ENCODE results near the gene KCNK6.

Gene KCNK6

DNA sequence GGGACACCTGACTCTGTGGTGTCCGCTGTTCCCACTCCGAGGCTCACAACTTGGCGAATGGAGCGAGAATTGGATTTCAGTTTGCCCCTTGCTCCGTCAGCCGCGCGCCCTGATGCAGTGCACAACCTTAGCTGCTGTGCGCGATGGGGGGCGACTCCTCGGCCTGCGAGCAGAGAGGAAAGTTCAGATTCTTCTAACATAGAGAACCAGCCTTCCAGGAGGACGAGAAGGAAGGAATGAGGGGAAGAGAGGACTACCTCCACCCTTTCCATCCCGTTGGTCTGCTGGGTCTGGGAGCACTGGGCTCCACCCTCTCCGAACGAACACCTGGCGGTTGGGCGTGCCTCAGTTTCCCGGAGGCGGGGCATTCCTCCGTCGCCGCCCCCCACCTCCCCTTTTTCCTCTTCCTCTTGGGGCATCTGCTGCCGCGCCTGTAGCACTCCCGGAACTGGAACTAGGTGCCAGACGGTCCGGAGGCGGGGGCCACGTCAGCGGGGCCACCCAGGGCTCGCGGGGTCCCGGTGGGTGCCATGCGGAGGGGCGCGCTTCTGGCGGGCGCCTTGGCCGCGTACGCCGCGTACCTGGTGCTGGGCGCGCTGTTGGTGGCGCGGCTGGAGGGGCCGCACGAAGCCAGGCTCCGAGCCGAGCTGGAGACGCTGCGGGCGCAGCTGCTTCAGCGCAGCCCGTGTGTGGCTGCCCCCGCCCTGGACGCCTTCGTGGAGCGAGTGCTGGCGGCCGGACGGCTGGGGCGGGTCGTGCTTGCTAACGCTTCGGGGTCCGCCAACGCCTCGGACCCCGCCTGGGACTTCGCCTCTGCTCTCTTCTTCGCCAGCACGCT, at the start of gene KCNK6:
Gene KCNK6, plus strand, starts transcription at position 425 of the 838 bp plus-strand sequence. Its CDS starts 106 bp downstream, at position 531.
- peak; percentile 84 for DNase-seq

DNA sequence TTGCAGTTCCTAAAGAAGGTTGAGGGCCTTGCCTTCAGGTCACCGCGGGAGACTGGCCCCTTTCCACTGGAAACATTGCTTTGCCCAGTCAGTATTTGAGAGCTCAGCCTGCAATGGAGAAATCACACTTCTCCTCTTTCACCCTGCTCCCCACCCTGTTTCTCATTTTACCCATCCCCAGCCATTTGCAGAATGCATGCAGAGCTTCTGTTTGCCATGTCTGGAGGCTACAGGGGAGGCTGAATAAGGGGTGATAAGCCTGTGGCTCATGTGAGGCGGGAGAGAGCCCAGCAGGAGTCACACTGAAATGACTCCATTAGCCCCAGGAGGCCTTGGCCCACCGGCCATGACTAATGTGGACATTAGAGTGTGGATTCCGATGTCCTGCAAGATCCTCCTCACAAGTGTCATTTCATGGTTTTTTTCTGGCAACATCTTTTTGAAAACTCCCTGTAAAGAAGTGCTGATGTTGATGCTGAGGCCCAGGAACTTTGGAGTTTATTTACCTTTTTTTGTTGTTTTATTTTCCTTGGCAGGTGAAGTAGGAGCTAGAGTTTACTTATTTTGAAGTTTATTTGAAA, 49.0 kb upstream of the KCNK6 start:
- DNase-seq: no peak

DNA sequence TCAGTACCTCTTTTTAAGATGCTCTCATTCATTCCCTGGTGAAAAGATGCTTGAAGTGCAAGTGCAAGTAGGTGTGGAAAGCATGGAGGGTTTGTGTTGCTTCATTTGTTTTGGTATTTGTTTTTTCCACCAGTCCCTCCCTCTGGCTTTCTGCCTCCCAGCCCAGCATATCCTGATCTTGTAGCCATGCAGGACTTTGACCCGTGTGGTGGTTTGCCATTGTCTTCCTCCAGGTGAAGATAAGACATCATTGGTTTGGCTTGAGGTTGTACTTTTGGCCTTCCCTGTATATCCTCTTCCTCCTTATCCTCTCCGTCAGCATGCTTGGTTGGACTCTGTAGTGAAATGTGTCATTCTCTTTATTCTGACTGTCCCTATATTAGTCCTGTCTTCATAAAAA, 46.1 kb upstream of the KCNK6 start:
- no peak for DNase-seq

DNA sequence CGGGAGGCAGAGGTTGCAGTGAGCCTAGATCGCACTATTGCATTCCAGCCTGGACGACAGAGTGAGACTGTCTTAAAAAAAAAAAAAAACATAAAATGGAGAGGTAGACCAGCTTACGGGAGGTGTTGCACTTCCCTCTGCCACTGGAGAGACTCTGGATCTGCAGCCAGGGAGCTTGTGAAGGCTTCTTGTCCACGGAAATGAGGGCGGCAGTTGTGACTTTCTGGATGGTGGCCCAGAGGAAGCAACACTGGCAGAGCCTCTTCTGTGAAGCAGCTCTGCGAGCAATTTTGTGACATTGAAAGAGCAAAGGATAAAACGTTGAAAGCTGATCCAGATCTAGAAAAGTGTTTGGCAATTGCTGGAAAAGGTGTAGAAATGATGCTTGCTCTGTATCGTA, 44.9 kb upstream of the KCNK6 start:
- DNase-seq: no peak

DNA sequence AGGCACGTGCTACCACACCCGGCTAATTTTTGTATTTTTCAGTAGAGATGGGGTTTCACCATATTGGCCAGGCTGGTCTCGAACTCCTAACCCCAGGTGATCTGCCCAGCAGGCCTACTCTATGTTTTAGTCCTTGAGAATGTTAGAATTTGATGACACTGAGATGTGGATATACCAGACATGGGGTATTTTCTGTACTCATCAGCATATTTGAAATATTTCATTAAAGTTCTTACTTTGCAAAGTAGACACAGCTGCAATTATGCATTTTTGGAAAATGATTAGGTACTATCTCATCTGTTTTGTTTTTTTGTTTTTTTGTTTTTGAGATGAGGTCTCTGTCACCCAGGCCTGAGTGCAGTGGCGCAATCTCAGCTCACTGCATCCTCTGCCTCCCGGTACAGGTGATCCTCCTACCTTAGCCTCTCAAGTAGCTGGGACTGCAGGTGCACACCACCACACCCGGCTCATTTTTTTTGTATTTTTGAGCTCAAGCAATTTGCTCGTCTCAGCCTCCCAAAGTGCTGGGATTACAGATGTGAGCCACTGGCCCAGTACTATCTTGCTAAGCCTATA, 42.6 kb upstream of the KCNK6 start:
- no peak for DNase-seq

DNA sequence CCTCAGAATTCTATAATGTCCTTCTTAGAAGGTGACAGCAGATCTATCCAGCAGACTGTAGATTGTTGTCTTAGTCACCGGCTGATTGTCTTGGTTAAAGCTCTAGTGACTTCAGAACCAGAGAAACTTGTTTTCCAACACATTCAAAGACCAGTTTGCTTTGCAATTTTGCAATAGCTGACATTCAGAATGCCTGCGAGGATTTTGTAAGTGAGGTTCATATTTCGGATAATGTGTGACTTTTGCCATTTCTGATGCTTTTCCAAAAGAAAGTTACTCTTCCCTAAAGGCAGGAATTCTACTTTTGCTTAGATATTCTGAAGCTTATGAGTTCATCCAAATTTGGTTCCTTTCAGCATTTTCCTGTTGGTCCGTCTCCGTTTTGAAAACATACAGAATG, 42.1 kb upstream of the KCNK6 start:
- no peak for DNase-seq

DNA sequence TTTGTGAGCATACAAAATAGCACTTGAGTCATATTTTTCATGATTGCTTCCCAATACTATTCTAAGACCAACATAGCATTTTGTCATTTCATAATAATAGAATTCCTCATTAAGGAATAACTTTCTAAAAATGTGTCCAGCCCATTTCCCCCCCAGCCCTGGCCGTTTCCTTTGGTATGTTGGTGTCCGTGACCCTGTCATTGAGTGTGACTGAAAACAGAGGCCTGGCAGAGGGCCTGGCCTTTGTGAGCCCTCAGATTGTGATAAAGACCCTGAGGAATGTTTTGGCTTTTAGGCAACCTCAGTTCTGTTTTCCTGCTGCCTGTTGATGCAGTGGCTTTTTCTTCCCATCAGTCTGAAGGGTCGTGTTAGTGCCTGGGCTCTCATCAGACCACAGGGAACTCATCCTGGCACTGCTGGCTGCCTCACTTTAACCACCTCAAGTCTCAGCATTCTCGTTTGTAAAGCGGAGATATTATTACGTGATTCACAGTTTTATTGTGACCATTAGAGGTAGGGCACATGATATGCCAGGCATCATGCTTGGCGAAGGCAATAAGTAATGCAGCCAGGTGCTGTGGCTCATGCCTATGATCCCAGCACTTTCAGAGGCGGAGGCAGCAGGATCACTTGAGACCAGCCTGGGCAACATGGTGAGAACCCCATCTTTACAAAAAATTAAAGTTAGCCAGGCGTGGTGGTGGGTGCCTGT, 41.5 kb upstream of the KCNK6 start:
- no peak for DNase-seq

DNA sequence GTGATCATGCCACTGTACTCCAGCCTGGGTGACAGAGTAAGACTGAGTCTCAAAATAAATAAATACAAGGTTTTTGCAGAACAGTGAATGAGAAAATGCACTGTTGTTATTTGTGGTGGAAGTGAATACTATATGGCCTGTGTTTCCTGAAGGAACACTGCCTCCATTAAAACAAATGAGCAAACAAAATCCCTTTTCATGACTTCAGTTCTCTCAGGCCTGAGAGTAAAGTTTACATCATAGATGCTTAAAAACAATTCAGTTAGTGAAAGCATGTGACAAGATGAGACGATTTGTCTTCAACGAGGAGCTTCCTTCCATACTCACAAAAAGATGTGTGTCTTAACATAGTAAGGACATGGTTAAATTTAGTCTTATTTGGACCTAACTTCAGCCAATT, 40.9 kb upstream of the KCNK6 start:
- no peak for DNase-seq

DNA sequence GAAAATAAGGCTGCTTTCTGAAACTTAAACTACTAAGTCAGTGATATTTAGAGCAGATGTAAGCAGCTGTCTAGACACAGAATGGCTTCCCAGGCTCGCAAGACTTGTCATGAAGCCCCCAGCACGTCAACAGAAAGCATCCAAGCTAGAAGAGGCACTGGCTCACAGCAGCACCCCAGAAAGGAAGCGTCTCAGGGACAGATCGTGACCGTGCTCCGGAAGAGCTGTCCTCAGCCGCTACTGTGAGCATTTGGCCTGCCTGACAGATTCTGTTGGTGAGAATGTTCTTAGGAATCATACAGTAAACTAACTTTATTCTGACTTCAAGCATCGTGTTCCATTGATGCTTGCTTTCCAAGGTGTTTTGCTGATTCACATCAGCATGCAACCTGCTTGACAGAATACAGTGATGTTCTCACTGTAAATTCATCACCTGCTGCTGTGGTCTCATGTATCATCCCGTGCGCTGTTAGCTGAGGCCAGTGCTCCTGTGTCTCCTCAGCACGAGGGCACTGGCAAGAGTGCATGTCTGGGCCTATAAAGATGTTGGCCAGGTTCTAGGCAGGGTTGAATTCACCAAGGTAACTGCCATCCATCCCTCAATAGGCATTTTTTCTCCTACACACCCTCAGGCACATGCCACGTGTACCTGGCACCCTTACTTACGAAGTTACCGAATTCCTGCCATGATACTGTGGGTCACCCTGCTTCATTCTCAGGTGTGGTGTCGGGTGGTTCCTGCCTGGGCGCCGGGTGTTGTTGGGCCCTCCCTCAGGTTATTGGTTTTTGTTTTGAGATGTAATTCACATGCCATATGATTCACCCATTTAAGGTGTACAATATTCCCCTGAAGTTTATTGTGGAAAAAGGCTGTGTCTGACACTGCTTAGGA, 39.4 kb upstream of the KCNK6 start:
- no peak for DNase-seq

DNA sequence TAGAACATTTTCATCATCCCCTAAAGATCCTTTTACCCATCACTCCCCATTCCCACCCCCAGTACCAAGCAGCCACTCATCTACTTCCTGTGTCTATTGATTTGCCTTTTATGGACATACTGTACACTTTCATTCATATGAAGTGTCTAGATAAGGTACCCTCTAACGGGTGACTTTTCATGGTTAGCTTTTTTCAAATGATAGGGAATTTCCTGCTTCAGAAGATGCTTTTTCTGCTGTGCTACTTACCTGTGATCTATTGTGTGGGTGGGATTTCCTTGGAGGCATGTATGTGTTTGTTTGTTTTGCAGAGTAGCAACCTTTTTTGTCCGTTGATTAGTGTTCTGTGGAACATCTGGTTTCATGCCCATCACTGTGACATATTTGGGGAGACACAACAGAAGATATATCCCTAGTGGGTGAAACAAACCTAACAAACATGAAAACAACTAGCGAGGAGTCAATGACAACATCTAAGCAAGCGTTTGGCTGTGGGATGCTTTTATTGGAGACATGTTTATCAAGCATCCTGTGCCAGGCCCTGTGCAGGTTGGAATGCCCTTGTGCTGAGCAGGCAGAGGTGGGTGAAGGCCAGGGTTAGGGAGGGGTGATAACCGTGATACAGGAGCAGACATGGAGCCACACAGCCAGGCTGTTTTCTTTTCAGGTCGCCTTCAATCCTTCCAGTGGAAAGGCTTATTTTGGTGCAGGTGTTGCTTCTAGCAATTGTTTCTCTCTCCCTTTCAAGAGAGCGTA, 37.7 kb upstream of the KCNK6 start:
- no peak for DNase-seq

DNA sequence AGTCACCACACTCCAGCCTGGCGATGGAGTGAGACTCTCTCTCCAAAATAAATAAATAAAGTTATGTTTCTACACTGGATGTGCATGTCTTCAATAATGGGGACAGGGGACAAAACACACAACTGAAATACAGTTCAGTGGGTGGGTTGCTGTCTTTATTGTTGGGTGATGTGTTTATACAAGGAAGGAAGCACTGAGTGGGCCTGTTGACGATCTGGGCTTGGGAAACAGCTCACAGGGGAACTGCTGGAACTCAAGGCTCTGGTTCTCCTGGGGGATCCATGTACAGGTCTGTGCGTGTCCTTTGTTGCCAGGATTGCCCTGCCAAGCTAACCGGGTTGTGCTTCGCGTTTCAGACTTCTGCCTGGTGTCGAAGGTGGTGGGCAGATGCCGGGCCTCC, 36.4 kb upstream of the KCNK6 start:
- no peak for DNase-seq

DNA sequence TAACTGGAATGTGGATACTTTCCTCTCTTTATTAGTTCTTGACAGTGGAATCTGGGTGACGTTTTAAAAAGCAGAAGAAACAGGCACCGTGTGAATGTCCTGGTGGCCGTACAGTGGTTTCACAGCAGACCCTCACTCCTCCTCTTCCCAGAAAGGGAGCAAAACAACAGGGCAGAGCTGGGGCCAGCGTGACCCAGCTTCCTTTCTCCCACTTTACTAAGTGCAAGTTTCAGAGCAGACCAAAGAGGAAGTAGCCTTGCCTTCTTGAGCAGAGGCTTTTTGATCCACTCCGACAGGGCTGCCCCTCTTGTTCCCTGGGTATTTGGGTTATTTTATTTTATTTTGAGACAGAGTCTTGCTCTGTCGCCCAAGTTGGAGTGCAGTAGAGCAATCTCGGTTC, 35.2 kb upstream of the KCNK6 start:
- DNase-seq: no peak

DNA sequence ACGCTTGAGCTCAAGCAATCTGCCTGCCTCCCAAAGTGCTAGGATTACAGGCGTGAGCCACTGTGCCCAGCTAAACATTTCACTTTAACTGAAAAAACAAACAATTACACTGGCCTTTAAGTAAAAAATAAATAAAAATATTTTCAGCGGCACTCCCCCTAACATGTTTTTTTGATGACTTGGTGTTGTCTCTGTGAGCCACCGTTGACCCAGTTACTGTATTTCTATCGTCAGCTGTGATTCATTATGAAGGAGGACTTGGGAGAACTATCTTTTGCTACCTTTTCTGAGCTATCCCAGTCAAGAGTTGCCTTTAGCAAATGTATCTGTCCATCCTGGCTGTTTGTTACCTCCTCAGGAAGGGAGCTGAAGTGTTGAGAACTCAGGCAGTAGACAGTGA, 34.1 kb upstream of the KCNK6 start:
- no peak for DNase-seq

DNA sequence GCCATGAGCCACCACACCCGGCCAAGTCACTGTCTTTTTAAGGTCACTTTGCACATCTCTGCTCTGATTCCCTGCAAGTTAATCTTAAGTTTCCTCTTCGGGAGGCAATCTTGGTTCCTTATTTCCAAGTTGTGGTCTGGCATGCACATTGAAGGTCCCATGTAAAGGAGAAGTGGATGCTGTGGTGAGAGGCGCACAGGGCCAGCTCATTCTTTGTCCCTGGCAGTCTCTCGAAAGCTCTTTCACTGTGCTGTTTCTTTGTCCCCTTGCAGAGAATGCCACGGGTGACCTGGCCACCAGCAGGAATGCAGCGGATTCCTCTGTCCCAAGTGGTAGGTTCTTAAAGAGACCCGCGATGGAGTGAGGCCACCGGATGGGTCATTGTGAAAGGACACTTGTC, 32.0 kb upstream of the KCNK6 start:
- no peak for DNase-seq

DNA sequence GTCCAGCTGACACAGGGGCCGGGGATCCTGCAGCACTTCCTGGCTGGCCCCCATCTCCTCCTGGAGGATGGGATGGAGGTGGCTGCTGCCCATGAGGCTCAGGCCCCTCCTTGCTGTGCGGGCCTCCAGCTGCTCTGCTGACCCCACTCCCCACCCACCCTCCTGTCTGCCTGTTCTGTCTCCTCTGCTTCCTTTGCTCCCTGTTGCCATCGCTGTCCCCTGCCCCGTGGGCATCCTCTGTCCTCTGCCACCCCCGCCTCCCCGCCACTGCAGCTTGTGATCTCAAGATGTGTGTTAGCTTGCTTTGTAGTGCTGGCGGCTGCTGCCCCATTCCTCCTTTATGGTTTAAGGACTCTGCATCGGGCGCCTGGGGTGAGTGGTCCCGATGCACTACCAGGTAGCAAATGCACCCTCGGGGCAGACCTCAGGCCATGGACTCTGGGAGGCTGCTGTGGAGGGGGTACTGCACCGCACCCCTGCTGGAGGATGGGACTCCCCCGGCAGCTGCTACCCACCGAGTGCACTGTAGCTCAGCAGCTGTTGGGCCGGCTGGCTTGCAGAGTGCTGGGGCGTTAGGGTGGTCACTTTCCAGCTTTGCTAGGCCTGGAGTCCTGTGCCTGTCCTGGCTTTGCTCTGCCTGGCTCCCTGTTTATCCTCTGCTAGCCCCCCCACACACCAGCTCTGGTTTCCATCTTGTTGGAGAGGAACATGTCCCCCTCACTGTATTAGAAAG, 31.4 kb upstream of the KCNK6 start:
- no peak for DNase-seq

DNA sequence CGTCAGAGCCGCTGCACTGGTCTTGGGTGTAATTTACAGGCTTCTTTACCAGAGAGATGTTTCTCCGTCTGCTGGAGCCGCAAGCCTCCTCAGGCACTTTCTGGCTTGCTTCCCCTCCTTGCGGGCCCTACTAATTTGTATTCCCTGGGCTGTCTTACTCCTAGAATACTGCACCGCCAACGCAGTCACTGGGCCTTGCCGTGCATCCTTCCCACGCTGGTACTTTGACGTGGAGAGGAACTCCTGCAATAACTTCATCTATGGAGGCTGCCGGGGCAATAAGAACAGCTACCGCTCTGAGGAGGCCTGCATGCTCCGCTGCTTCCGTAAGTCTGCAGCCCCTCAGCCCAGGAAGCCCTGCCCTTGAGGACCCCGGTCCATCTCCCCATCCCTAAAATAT, 29.7 kb upstream of the KCNK6 start:
- DNase-seq: no peak

DNA sequence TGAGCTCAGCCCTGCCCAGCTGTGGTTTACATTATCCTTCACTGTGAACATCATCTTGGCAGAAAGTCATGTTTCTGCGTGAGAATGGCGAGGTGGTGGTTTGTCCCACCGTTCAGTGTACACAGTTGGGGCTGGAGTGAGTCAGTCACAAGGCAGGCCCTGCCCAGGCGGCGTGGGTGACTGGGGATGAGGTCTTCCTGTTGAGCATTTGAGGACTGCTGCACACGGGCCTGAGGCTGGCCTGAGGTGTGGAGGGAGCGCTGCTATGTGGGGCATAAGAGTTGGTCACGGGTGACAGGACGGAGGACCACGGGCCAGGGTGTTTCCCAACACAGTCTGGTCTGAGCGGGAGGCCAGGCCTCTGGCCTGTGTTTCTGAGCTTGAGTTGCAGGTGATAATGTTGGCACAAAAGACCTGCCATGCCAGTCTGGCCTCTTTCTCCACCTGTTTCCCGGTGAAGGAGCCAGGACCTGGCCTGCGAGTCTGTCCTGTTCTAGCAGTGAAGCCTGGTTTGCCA, 29.0 kb upstream of the KCNK6 start:
- no peak for DNase-seq

DNA sequence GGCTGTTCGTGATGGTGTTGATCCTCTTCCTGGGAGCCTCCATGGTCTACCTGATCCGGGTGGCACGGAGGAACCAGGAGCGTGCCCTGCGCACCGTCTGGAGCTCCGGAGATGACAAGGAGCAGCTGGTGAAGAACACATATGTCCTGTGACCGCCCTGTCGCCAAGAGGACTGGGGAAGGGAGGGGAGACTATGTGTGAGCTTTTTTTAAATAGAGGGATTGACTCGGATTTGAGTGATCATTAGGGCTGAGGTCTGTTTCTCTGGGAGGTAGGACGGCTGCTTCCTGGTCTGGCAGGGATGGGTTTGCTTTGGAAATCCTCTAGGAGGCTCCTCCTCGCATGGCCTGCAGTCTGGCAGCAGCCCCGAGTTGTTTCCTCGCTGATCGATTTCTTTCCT, 27.8 kb upstream of the KCNK6 start:
- no peak for DNase-seq

DNA sequence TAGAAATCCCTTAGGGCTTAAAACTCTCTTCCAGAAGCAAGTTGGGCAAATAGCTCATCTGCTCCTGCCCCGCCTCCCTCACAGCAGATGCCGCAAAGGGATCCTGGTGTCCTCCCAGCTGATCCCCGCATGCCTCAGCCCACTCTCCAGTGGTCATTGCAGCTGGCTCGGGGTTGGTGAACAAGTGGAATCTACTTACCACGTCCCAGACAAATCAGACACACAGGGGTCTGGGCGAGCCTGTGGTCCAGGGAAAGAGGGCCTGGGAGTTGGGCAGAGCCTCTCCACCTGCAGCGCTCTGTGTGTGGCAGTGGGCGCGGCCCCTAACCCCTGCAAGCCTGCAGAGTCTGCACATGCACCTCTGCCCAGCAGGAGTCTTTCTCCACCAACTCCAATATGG, 26.4 kb upstream of the KCNK6 start:
- no peak for DNase-seq

DNA sequence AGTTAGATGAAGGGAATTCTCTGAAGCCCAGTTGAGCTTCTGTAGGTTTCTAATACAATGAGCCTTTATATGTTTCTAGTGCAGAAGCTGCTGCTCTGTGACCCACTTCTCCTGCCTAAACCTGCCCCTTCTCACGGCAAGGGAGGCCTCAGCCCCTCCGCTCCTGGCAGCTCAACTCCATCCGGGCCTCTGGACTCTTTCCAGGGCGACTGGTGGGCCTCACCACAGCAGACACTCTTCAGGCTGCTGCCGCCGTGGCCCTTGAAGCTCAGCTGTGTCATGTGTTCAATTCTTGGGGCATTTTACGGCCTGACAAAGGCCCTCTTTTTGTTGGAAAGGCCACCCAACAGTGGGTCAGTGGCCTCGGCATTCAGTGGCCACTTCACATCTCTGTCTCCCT, 25.6 kb upstream of the KCNK6 start:
- DNase-seq: no peak
